AG04449 (cell line): ENCODE results near the gene KCNH2.

Source experiments
- CTCF ChIA-PET: fragments of 350-600 bp; formaldehyde crosslinking; extraction: SDS; loops from one replicate; lab custom pipeline; 2021; ENCODE audit warnings: antibody characterized with exemption; lab: Yijun Ruan, JAX
- POLR2A ChIA-PET: fragments of 400-600, 350-600 bp; formaldehyde crosslinking; extraction: SDS; loops from one replicate; lab custom pipeline; 2020; ENCODE audit warnings: antibody characterized with exemption, inconsistent platforms; lab: Yijun Ruan, JAX
- DNase-seq: peaks from one replicate; pipeline ENCODE4 v3.0.0-alpha.2; 2010; ENCODE audit warnings: low read depth, low spot score
- H3K4me3 ChIP-seq: 2 replicates; pipeline ENCODE4 v1.5.1; 2011; ENCODE audit warnings: low read depth, mild to moderate bottlenecking, control low read depth, low read length
- CTCF ChIP-seq: IDR thresholded peaks from one replicate; pipeline ENCODE4 v1.5.1; 2011; ENCODE audit warnings: mild to moderate bottlenecking, moderate library complexity, low read length, control low read depth, inconsistent platforms; ENCODE audit not compliant: insufficient read depth; ENCODE audit errors: missing control alignments

The KCNH2 gene

GRCh38 chr7:150924369-150924781, 53.7 kb downstream of the KCNH2 start:
- H3K4me3 ChIP-seq: no peak overlapping the region
- POLR2A ChIA-PET: no interaction called here
- TF ChIP-seq CTCF: no peak
- CTCF ChIA-PET: no interaction called here
- DNase-seq: no peak

GRCh38 chr7:150923802-150924201, 54.3 kb downstream of the KCNH2 start:
- H3K4me3 ChIP-seq: no peak overlapping the region
- ChIA-PET CTCF (interaction anchor here (1.4 kb wide), 1 partner anchor 63 kb away, joined by 3 read pairs; no protein-coding TSS in a partner anchor), POLR2A (no interaction called here)
- no peak for TF ChIP-seq CTCF
- no peak for DNase-seq

DNA sequence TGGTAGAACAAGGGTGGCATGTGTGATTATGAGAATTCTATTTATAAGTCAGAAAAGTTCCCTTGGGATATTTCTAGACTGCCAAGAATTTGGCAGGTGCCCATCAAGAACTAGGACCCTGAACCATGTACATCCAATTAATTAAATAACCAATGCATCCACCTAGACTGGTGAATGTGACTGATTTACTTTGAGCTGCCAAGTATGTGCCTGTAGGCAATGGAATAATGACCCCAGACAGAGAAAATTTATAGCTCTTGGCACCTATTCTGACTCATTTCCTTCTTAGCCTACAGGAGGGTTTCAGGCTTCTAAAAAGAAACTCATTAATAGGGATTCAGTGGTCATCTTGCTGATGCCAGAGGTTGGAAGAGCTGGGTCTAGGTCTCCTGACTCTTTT, 54.9 kb downstream of the KCNH2 start:
- DNase-seq: no peak
- ChIA-PET POLR2A (no interaction called here), CTCF (interaction anchor here (1.4 kb wide), 1 partner anchor 63 kb away, joined by 3 read pairs; no protein-coding TSS in a partner anchor)
- H3K4me3 ChIP-seq: no peak overlapping the region
- no peak for TF ChIP-seq CTCF

- TF ChIP-seq CTCF: no peak
- ChIA-PET POLR2A (no interaction called here), CTCF (no interaction called here)
Observed at GRCh38 chr7:150919160-150919559, 59.0 kb downstream of the KCNH2 start.

DNA sequence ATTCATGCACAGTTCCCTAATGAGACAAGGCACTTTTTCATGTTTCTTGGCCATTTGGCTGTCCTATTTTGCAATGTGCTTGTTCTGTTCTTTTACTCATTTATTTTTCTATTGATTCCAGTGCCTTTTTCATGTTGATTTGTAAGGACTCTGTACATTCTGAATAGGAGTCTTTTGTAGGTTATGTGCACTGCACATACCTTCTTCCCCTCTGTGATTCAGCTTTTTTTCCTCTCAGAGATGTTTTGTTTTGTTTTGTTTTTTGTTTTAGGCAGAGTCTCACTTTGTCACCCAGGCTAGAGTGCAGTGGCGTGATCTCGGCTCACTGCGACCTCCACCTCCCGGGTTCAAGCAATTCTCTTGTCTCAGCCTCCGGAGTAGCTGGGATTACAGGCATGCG, 59.7 kb downstream of the KCNH2 start:
- ChIA-PET CTCF (no interaction called here), POLR2A (no interaction called here)
- no peak overlapping the region for H3K4me3 ChIP-seq
- no peak for TF ChIP-seq CTCF
- no peak for DNase-seq

More at GRCh38 chr7:150919160-150919559, 59.0 kb downstream of the KCNH2 start:
- no peak overlapping the region for H3K4me3 ChIP-seq
- no peak for DNase-seq

- CTCF ChIA-PET: no interaction called here
- TF ChIP-seq CTCF: no peak
- POLR2A ChIA-PET: no interaction called here
Observed at GRCh38 chr7:150917969-150918368, 60.2 kb downstream of the KCNH2 start.

More at GRCh38 chr7:150917969-150918368, 60.2 kb downstream of the KCNH2 start:
- DNase-seq: no peak
- no peak overlapping the region for H3K4me3 ChIP-seq
